Naive thymus-derived CD8-positive, alpha-beta T cell (primary cell): Measurements from ENCODE around the gene UNG. TPM values are rescaled to one million over a fixed set of nuclear protein-coding genes. Genes with fewer than 3 reads are reported as not detected.

Experiments used
- ATAC-seq, 2 donors: fragments of 150-1000 bp; cut with Tn5 transposase in 1 of 2; sonication (Bioruptor Pico), chemical (Tn5 transposase) in 1 of 2; 1 replicate in 1 of 2; 2 replicates in 1 of 2; pipeline ENCODE4 v1.10.0; 2021; ENCODE audit warnings: mild to moderate bottlenecking in 2 of 2, moderate library complexity in 2 of 2
- POLR2A ChIA-PET: fragments of 350-600 bp; sonication (Branson Sonifier 250); formaldehyde crosslinking; loops from one replicate; lab custom pipeline; 2021; ENCODE audit warnings: antibody characterized with exemption; lab: Charles Lee
- DNase-seq, 10 donors: peaks; one replicate each; pipeline versions ENCODE4 v3.0.0 to v3.0.0-alpha.2; 2020 to 2022
- H3K27ac Mint-ChIP-seq, 10 donors: one replicate each; pipeline ENCODE4 v1.8.0; 2020 to 2022; ENCODE audit warnings: mild to moderate bottlenecking in 10 of 10, mixed read lengths in 10 of 10, moderate library complexity in 4 of 10, inconsistent platforms in 1 of 10
- H3K27me3 Mint-ChIP-seq, 5 donors: one replicate each; pipeline ENCODE4 v1.8.0; 2021 to 2022; ENCODE audit warnings: mixed read lengths in 5 of 5
- H3K36me3 Mint-ChIP-seq, 3 donors: one replicate each; pipeline ENCODE4 v1.8.0; 2020 to 2022; ENCODE audit warnings: mixed read lengths in 3 of 3, mild to moderate bottlenecking in 2 of 3, inconsistent platforms in 1 of 3
- H3K4me1 Mint-ChIP-seq, 4 donors: one replicate each; pipeline ENCODE4 v1.8.0; 2021 to 2022; ENCODE audit warnings: mixed read lengths in 4 of 4
- H3K4me3 Mint-ChIP-seq, 10 donors: one replicate each; pipeline ENCODE4 v1.8.0; 2020 to 2022; ENCODE audit warnings: mild to moderate bottlenecking in 10 of 10, mixed read lengths in 10 of 10, moderate library complexity in 6 of 10, inconsistent platforms in 1 of 10
- H3K9me3 Mint-ChIP-seq, 9 donors: one replicate each; pipeline ENCODE4 v1.8.0; 2020 to 2022; ENCODE audit warnings: mixed read lengths in 9 of 9, mild to moderate bottlenecking in 3 of 9, inconsistent platforms in 1 of 9, moderate library complexity in 1 of 9
- polyA plus RNA-seq, 3 donors: library from polyadenylated mRNA; unstranded; fragments of 300-500 nt; fragmentation: Illumina TruSeq; gene quantifications; one replicate each; pipeline ENCODE4 v1.2.3, GENCODE V29; 2021
- total RNA-seq, 8 experiments: library from RNA in 2 of 8; stranded (reverse) in 2 of 8; gene quantifications; one replicate each; pipeline ENCODE4 v1.2.3 and lab custom pipeline; 2021 to 2026

The UNG gene
- total and polyA plus RNA-seq, 5 experiments from 2014 or later = 13.6 to 26.8 (median 21.0) TPM

DNA sequence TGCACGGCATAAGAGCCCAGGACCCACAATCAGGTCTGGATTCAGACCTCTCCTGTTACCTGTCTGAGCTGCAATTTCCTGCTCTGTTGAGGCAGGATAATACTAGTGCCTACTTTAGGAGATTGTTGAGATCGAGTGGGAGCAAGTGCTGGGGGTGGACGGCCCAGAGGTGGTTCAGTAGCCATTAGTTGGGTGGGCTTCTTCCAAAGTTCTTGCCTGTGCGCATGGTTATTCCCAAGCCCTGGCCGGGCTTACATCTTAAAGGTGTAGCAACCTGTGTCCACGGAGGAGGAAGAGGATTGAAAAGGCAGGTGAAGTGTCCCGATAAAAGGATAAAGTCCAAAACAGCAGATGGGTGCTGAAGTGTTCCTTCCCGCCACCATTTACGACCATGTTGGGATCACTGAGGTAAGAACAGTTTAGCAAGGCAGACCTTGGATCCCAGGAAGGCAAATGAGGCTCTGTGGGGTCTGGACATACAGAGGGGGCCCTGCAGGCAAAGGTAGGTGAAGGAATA, 52.8 kb downstream of the UNG start:
- Mint-ChIP-seq H3K27me3 (peaks cover 0 to 7% (median 0%) of the 10 kb centered on the region in 5 donors), H3K4me1 (peaks cover 5 to 14% (median 11%) of the 10 kb centered on the region in 4 donors), H3K4me3 (no peak overlapping the region), H3K9me3 (no peaks in the 10 kb centered on the region), H3K27ac (peak overlapping the region in 1 of 10 donors; percentile 11), H3K36me3 (peaks cover 0 to 3% (median 0%) of the 10 kb centered on the region in 3 donors)
- POLR2A ChIA-PET = no interaction called here
- no peak for DNase-seq
- ATAC-seq = no peak

DNA sequence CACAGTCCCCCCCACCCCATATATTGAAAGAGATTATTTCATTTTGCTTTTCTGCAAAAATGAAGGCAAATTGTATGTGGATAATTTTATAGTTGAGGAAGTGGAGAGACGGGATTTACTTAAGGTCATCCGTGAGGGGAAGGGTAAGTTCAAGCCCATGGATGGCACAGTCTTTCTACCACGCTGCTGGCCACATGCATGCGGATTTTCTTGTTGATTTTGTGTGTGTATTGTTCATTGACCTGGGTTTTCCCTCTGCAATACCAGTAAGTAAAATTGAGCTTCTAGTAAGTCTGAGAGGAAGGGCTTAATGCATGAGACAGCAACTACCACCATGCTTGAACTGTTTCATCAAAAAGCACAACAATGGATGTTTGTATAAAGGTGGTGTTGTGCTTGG, 54.1 kb downstream of the UNG start:
- Mint-ChIP-seq H3K27me3 (peaks cover 0 to 7% (median 0%) of the 10 kb centered on the region in 5 donors), H3K4me1 (peaks cover 10 to 20% (median 19%) of the 10 kb centered on the region in 4 donors), H3K36me3 (peaks cover 0 to 3% (median 0%) of the 10 kb centered on the region in 3 donors), H3K4me3 (no peak overlapping the region), H3K27ac (peak overlapping the region in 1 of 10 donors; percentile 66), H3K9me3 (no peaks in the 10 kb centered on the region)
- ATAC-seq (no peak), DNase-seq (no peak)
- POLR2A ChIA-PET = interaction anchor here (0.6 kb wide), 1 partner anchor 478 kb away, joined by 4 read pairs; no protein-coding TSS in a partner anchor

GRCh38 chr12:109153821-109154441, 56.5 kb downstream of the UNG start:
- no peak for DNase-seq

DNA sequence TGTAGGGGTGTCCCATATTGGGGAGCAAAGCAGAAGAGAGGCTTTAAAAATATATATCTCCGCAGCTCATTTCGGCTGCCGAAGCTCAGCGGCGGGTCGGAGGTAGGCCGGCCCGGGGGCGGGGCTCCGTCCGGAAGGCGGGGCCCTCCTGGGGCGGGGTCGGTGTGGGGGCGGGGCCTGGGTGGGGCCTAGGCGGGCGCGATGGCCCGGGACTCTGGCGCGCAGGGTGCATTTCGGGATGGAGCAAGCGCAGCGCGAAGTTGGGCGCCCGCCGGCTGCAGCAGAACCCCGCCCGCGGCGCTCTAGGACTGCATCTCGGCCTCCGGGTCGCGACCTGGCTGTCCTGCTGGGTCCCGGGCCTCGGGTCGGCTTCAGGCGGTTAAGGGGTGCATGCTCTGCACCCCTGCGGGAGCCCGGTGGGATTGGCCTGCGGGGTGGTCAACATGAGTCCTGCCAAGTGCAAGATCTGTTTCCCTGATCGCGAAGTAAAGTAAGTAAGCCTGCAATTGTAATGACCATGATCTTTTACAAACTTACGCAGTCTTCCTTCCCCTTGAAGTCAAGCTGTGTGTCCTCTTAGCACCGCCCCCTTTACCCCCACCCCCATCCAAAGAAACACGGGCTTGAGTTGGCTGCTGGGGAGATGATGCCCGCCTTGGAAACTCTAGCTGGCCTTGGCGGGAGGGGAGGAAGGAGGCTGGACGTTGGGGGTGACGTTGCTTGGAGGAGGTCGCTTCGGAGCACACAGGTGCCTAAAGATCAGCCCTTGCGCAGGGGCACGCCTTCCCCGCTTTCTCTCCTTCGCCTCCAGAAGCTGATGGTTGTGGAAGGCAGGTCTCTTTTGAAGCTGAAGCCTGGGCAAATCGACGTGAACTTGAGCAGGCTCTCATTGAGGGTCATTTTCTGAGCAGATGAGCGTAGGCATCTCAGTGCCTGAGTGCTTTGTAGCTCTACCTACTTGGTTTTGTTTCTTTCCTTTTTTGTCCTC, 57.3 kb downstream of the UNG start:
- POLR2A ChIA-PET = interaction anchor here (0.5 to 1.6 kb wide), 4 partner anchors 43 to 521 kb away, joined by 3 to 8 read pairs (median 4); partner anchors contain the start of gene SELPLG

More at GRCh38 chr12:109153821-109154441, 56.5 kb downstream of the UNG start:
- POLR2A ChIA-PET = interaction anchor here (0.5 to 1.6 kb wide), 2 partner anchors 42 to 55 kb away, joined by 3 to 8 read pairs; no protein-coding TSS in a partner anchor
- H3K27me3 Mint-ChIP-seq = peaks cover 0 to 7% (median 0%) of the 10 kb centered on the region in 5 donors
- peak overlapping the region in 9 of 10 donors; percentile 19 to 89 (median 82) for H3K27ac Mint-ChIP-seq
- H3K9me3 Mint-ChIP-seq = no peaks in the 10 kb centered on the region
- H3K4me1 Mint-ChIP-seq = peaks cover 10 to 28% (median 22%) of the 10 kb centered on the region in 4 donors
- peaks cover 0 to 3% (median 0%) of the 10 kb centered on the region in 3 donors for H3K36me3 Mint-ChIP-seq
- peak overlapping the region; percentile 88 to 98 (median 95) for H3K4me3 Mint-ChIP-seq
- peak in 1 of 2 donors; percentile 1 for ATAC-seq

GRCh38 chr12:109156036-109156435, 58.6 kb downstream of the UNG start:
- peak overlapping the region in 5 of 10 donors; percentile 34 to 98 (median 94) for H3K4me3 Mint-ChIP-seq
- peaks cover 0 to 6% (median 0%) of the 10 kb centered on the region in 5 donors for H3K27me3 Mint-ChIP-seq
- H3K9me3 Mint-ChIP-seq = no peaks in the 10 kb centered on the region
- ATAC-seq = no peak
- no peaks in the 10 kb centered on the region for H3K36me3 Mint-ChIP-seq
- no peak for DNase-seq
- peaks cover 10 to 28% (median 22%) of the 10 kb centered on the region in 4 donors for H3K4me1 Mint-ChIP-seq
- POLR2A ChIA-PET = interaction anchor here (0.7 kb wide), 1 partner anchor 522 kb away, joined by 3 read pairs; the partner anchor contains the start of gene SELPLG
- H3K27ac Mint-ChIP-seq = peak overlapping the region in 3 of 10 donors; percentile 8 to 43 (median 33)

More for the DNA sequence above, 57.3 kb downstream of the UNG start:
- DNase-seq = peak; percentile 64 to 88 (median 79)
- Mint-ChIP-seq H3K27ac (peak overlapping the region; percentile 69 to 96 (median 89)), H3K36me3 (peaks cover 0 to 3% (median 0%) of the 10 kb centered on the region in 3 donors), H3K27me3 (peaks cover 0 to 7% (median 0%) of the 10 kb centered on the region in 5 donors), H3K9me3 (no peaks in the 10 kb centered on the region), H3K4me3 (peak overlapping the region; percentile 88 to 98 (median 95)), H3K4me1 (peaks cover 10 to 28% (median 22%) of the 10 kb centered on the region in 4 donors)
- peak; percentile 91 to 93 for ATAC-seq

DNA sequence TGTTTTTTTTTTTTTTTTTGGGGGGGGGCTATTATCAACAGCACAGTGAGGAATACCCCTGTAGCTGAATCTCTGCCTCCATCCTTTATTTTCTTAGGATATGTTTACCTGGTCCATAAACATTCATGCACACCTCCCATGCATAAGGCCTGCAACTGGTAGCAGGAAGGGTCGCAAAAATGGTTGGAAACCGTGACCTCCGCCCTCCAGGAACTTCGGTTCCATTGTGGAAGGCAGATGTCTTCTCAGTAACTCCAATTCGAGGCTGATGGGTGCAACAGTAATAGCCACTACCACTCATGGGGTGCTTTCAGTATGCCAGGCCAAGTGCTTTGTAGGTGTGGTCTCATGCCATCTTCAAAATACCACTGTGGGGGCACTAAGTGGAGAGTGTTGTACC, 59.2 kb downstream of the UNG start:
- peaks cover 0 to 3% (median 0%) of the 10 kb centered on the region in 5 donors for H3K27me3 Mint-ChIP-seq
- POLR2A ChIA-PET = interaction anchor here (0.7 kb wide), 1 partner anchor 87 kb away, joined by 4 read pairs; no protein-coding TSS in a partner anchor
- H3K4me1 Mint-ChIP-seq = peaks cover 10 to 28% (median 22%) of the 10 kb centered on the region in 4 donors
- ATAC-seq (no peak), DNase-seq (no peak)
- no peak overlapping the region for H3K27ac Mint-ChIP-seq
- no peak overlapping the region for H3K4me3 Mint-ChIP-seq
- no peaks in the 10 kb centered on the region for H3K9me3 Mint-ChIP-seq
- H3K36me3 Mint-ChIP-seq = no peaks in the 10 kb centered on the region

DNA sequence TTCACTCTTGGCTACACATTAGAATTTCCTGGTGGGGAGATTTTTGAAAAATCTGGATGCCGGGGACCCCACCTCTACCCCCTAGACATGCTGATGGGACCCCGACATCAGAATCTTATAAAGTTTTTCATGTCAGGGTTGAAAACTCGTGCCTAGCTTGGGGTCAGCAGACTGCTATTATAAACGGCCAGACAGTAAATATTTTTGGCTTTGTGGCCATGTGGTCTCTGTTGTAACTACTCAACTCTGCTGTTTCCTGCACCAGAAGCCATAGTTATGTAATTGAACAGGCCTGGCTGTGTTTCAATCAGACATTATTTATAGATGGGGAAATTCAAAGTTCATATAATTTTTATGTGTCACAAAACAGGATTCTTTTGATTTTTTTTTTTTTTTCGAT, 60.6 kb downstream of the UNG start:
- no peaks in the 10 kb centered on the region for H3K9me3 Mint-ChIP-seq
- no peak overlapping the region for H3K4me3 Mint-ChIP-seq
- ATAC-seq = no peak
- DNase-seq = no peak
- no peak overlapping the region for H3K27ac Mint-ChIP-seq
- POLR2A ChIA-PET = interaction anchor here (0.7 kb wide), 1 partner anchor 1701 kb away, joined by 3 read pairs; no protein-coding TSS in a partner anchor
- H3K4me1 Mint-ChIP-seq = peaks cover 10 to 28% (median 23%) of the 10 kb centered on the region in 4 donors
- H3K36me3 Mint-ChIP-seq = no peaks in the 10 kb centered on the region
- H3K27me3 Mint-ChIP-seq = no peaks in the 10 kb centered on the region

GRCh38 chr12:109160433-109160832, 63.0 kb downstream of the UNG start:
- DNase-seq = no peak
- Mint-ChIP-seq H3K36me3 (peaks cover 0 to 7% (median 2%) of the 10 kb centered on the region in 3 donors), H3K27me3 (no peaks in the 10 kb centered on the region), H3K9me3 (peaks cover 0 to 3% (median 0%) of the 10 kb centered on the region in 9 donors), H3K4me3 (no peak overlapping the region), H3K27ac (peak overlapping the region in 1 of 10 donors; percentile 36), H3K4me1 (peaks cover 3 to 21% (median 10%) of the 10 kb centered on the region in 4 donors)
- POLR2A ChIA-PET = no interaction called here
- no peak for ATAC-seq

Other genes starting within 250 kb of the UNG start
- 10 to 100 TPM; 29.6 to 30.1 TPM for gene SSH1, start 240.0 kb upstream of the UNG start, total RNA-seq
- 1 to 10 TPM; 3.9 to 9.0 (median 6.0) TPM for gene SSH1, start 240.0 kb upstream of the UNG start, polyA plus RNA-seq
- not detected for gene DAO, start 217.5 kb upstream of the UNG start, total RNA-seq
- not detected for gene DAO, start 217.5 kb upstream of the UNG start, polyA plus RNA-seq
- gene SVOP, start 76.5 kb upstream of the UNG start, total RNA-seq = not detected
- gene SVOP, start 76.5 kb upstream of the UNG start, polyA plus RNA-seq = not detected
- 10 to 100 TPM in 1 of 2 experiments, 1 to 10 TPM in 1; 9.8 to 12.1 TPM for gene USP30, start 45.0 kb upstream of the UNG start, total RNA-seq
- 10 to 100 TPM in 2 of 3 donors, 1 to 10 TPM in 1; 9.8 to 11.5 (median 10.2) TPM for gene USP30, start 45.0 kb upstream of the UNG start, polyA plus RNA-seq
- 10 to 100 TPM; 20.8 to 23.2 TPM for gene ALKBH2, start 4.1 kb upstream of the UNG start, total RNA-seq
- 10 to 100 TPM; 11.5 to 22.5 (median 19.1) TPM for gene ALKBH2, start 4.1 kb upstream of the UNG start, polyA plus RNA-seq
- 10 to 100 TPM; 40.4 to 43.3 TPM for gene ACACB, start 19.0 kb downstream of the UNG start, total RNA-seq
- gene ACACB, start 19.0 kb downstream of the UNG start, polyA plus RNA-seq = 1 to 10 TPM; 1.1 to 3.9 (median 2.9) TPM
- not detected for gene FOXN4, start 211.7 kb downstream of the UNG start, total RNA-seq
- under 1 TPM in 1 of 3 donors, not detected in 2; 0.29 TPM for gene FOXN4, start 211.7 kb downstream of the UNG start, polyA plus RNA-seq